GM06990 (cell line): ENCODE results near the gene SERTAD4.

Experiments
- DNase-seq: peaks from one replicate; pipeline ENCODE4 v3.0.0-alpha.2; 2011; ENCODE audit not compliant: insufficient read length; ENCODE audit errors: extremely low read depth
- H3K27me3 ChIP-seq: replicated peaks from 2 replicates; pipeline ENCODE4 v1.6.0; 2011; ENCODE audit warnings: low read length; ENCODE audit not compliant: control insufficient read depth, insufficient read depth
- H3K36me3 ChIP-seq: 2 replicates; pipeline ENCODE4 v1.5.1; 2011; ENCODE audit warnings: low read length; ENCODE audit not compliant: control insufficient read depth, insufficient read depth
- H3K4me3 ChIP-seq: replicated peaks from 2 replicates; pipeline ENCODE4 v1.5.1; 2011; ENCODE audit warnings: low read depth, mild to moderate bottlenecking, control low read depth, low read length
- TF ChIP-seq, protein P1 (sequence below): IDR thresholded peaks from 2 replicates; pipeline ENCODE4 v1.5.1; 2011; ENCODE audit warnings: low read length, control low read depth, mild to moderate bottlenecking, inconsistent platforms; ENCODE audit not compliant: insufficient read depth, poor library complexity, severe bottlenecking

The SERTAD4 gene

DNA sequence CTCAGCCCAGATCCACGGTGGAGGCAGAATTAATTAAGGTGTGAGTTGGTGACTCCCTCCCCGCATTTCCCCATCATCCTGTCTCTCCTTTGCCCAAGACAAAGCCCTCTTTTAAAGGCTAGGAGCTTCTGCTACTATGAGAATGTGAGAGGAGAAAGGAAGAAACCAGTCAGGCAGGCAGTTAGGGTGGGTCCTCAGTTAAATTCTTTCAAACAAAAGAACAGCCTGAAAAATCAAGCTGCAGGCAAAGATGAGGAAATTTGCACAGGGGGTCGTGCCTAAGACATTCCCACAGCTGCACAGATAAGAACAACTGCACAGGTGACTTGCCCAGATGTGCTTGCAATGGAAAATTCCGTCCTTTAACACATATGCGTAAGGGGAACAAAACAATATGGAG lies 47.6 kb downstream of the SERTAD4 start:
- Histone ChIP-seq H3K4me3 (no peak overlapping the region), H3K27me3 (no peaks in the 10 kb centered on the region), H3K36me3 (no peaks in the 10 kb centered on the region)
- DNase-seq: no peak
- TF ChIP-seq, protein P1, sequence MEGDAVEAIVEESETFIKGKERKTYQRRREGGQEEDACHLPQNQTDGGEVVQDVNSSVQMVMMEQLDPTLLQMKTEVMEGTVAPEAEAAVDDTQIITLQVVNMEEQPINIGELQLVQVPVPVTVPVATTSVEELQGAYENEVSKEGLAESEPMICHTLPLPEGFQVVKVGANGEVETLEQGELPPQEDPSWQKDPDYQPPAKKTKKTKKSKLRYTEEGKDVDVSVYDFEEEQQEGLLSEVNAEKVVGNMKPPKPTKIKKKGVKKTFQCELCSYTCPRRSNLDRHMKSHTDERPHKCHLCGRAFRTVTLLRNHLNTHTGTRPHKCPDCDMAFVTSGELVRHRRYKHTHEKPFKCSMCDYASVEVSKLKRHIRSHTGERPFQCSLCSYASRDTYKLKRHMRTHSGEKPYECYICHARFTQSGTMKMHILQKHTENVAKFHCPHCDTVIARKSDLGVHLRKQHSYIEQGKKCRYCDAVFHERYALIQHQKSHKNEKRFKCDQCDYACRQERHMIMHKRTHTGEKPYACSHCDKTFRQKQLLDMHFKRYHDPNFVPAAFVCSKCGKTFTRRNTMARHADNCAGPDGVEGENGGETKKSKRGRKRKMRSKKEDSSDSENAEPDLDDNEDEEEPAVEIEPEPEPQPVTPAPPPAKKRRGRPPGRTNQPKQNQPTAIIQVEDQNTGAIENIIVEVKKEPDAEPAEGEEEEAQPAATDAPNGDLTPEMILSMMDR: no peak

DNA sequence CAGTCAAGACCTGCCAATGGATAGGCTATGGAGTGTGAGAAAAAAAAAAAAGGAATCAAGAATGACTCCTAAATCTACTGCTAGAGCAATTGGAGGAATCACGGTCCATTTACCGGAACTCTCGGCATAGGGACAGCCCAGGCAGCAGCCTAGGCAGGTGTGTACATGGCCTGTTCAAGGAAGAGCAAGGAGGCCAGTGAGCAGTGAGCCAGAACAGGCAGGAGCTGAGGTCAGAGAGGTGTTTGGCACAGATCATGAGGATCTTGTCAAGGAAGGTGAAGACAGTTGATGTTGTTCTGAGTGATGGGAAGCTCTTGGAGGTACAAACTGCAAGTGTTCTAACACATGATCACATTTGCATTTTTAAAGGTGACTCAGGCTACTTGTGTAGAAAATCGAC lies 55.5 kb downstream of the SERTAD4 start:
- TF ChIP-seq, protein P1: no peak
- no peak for DNase-seq
- H3K27me3 ChIP-seq: no peaks in the 10 kb centered on the region; the same call in 1 of the 2 replicates
- no peaks in the 10 kb centered on the region for H3K36me3 ChIP-seq
- no peak overlapping the region for H3K4me3 ChIP-seq

DNA sequence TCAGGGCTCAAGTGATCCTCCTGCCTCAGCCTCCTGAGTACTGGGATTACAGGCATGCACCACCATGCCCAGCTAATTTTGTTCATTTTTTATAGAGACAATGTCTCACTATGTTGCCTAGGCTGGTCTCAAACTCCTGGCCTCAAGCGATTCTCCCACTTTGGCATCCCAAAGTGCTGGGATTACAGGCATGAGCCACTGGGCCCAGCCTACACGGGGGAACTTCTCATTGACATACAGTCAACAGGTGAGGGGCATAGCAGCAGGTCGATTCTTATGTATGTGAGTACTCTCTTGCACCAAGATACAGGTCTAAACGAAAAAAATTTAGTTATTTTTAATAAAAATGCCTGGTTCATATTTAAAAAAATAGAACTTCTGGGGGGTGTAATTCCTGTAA lies 56.7 kb downstream of the SERTAD4 start:
- TF ChIP-seq, protein P1: no peak
- Histone ChIP-seq H3K4me3 (no peak overlapping the region), H3K27me3 (no peaks in the 10 kb centered on the region; the same call in 1 of the 2 replicates), H3K36me3 (no peaks in the 10 kb centered on the region)
- no peak for DNase-seq

DNA sequence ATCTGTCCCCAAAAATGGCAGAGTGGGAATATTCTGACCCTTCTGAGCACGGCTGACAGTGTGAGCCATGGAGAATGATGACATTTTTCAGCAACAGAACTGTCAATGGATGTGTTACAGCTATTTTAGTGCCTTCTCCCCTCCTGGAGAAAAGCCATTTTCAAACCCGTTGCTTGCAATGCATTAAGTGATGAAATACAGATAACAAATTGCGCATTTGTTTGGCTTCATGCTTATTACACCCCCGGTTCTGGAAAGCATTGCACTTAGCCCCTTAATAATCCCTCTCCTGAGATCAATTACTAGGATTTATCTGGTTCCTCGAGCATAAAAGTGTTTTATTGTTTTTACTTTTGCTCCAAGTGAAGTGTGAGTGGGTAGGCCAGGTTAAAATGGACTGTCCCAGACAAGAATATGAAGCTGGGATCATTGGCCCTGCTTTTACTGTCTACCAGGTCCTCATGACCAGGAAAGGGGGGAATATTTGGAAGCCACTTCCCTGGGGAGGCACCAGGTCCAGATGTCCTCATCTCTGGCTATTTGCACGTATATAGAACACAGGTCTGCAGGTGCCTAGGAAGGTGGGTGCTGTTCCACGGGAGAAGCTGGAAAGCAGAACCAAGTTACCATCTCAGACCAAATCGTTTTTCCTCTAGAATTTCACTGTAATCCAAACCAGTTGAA lies 58.6 kb downstream of the SERTAD4 start:
- no peak for DNase-seq
- TF ChIP-seq, protein P1: no peak
- no peaks in the 10 kb centered on the region for H3K36me3 ChIP-seq
- H3K4me3 ChIP-seq: no peak overlapping the region
- H3K27me3 ChIP-seq: no peaks in the 10 kb centered on the region; the same call in 1 of the 2 replicates

DNA sequence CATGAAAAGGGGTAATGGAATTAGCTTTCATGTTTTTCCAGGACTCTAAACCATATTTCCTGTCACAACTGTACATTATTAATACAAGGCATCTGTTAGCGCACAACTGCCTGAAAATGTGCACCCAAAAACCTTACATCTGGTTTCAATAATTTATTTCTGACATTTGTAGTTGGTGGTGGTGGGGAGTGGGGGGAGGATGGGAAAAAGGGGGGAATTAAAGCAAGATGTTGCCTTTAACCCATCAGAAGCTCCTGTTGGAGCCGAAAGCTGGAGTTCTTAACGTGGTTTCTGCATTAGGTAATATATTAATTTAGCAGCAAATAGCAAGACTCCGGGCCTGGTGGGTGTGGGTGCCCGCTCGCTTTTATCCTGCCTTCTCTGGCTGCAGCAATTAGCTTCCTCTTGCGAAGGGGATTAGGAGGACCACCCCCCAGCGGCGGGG lies 59.2 kb downstream of the SERTAD4 start:
- H3K4me3 ChIP-seq: no peak overlapping the region
- TF ChIP-seq, protein P1: no peak
- DNase-seq: no peak
- H3K27me3 ChIP-seq: no peaks in the 10 kb centered on the region; the same call in 1 of the 2 replicates
- no peaks in the 10 kb centered on the region for H3K36me3 ChIP-seq
